ENCODE results near the gene MEOX2. TPM values are rescaled to one million over a fixed set of nuclear protein-coding genes. Genes with fewer than 3 reads are reported as not detected.
A peak's percentile ranks its signal among the peaks of the same experiment; 100 is the strongest.

MEOX2 gene
- 24.5 and 24.8 TPM in 2 replicates for total RNA-seq
- long read RNA-seq, transcript MEOX2-201 (3 exons, 2,500 nt): major isoform, 161 of 170 reads
- long read RNA-seq, partial matches to known transcripts: 0 of 170 reads
- long read RNA-seq, other reads (novel, unspliced or antisense): 9 of 170 reads

DNA sequence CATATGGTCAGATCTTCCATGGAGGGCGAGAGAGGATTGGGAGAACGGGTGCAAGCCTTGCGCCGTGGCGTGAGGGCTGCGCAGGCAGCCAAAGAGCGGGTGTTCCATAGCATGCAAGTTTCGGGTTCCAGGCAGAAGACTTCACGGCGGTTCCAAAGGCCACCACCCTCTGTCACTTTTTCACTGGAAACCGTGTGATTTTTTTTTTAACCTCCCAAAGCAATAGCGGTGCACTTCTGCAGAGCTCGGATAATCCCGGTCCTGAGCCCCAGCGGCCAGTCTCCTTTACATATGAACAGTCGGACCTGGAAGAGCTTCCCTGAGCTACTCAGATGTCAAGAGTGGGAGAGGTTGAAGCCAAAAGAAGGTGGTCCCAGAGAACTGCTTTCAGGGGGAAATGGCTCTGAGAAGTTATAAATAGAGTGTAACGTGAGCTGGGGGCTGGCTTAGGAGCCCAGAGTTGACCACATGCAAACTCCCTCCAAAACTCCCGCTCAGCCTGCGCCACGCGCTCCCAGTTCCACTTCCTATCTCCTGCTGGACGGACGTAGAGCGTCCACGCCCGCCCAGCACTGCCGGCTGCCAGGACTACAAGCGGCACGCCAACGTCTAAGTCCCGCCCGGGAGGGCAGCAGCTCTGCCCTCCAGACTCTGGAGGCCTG, at the start of gene MEOX2:
TSS of gene MEOX2 (minus strand) at position 389 of the 662 bp plus-strand sequence. CDS start at position 108, 281 bp downstream.
- peak; percentile 92 for DNase-seq (ENCODE audit: extremely low spot score, unreplicated experiment)
- peak within 1 kb of the TSS; percentile 94 for H3K27ac Mint-ChIP-seq (ENCODE audit: unreplicated experiment)
- peaks cover 6% of the 10 kb centered on the region for H3K27me3 Mint-ChIP-seq (ENCODE audit: unreplicated experiment)
- H3K4me3 Mint-ChIP-seq (ENCODE audit: unreplicated experiment): peak within 1 kb of the TSS; percentile 89
- H3K36me3 Mint-ChIP-seq (ENCODE audit: unreplicated experiment): peaks cover 4% of the 10 kb centered on the region
- TF ChIP-seq, protein P1, sequence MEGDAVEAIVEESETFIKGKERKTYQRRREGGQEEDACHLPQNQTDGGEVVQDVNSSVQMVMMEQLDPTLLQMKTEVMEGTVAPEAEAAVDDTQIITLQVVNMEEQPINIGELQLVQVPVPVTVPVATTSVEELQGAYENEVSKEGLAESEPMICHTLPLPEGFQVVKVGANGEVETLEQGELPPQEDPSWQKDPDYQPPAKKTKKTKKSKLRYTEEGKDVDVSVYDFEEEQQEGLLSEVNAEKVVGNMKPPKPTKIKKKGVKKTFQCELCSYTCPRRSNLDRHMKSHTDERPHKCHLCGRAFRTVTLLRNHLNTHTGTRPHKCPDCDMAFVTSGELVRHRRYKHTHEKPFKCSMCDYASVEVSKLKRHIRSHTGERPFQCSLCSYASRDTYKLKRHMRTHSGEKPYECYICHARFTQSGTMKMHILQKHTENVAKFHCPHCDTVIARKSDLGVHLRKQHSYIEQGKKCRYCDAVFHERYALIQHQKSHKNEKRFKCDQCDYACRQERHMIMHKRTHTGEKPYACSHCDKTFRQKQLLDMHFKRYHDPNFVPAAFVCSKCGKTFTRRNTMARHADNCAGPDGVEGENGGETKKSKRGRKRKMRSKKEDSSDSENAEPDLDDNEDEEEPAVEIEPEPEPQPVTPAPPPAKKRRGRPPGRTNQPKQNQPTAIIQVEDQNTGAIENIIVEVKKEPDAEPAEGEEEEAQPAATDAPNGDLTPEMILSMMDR (IDR thresholded peaks at IDR 0.05): no peak
- H3K9me3 Mint-ChIP-seq (ENCODE audit: unreplicated experiment): no peaks in the 10 kb centered on the region
- peaks cover 35% of the 10 kb centered on the region for H3K4me1 Mint-ChIP-seq (ENCODE audit: unreplicated experiment)

DNA sequence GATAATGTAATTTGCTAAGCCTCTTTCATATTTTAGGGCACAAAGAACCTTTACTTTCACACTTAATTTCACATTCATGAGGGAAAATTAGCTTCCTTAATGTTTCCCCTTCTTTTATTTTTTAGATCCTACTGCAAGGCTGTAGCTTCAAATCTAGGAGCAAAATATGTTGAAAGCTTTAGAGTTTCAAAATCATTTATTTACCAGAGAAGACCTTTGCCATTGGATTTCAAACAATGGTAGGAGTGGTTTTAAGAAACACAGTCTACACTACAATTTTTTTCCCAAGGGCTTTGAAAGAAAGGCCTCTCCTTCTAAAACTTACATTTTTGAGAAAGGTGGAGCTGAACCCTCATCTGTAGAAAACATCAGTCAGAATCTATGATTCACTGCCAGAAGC, 43.3 kb upstream of the MEOX2 start:
- TF ChIP-seq, protein P1 (IDR thresholded peaks at IDR 0.05): no peak
- Mint-ChIP-seq H3K27ac (ENCODE audit: unreplicated experiment) (no peak overlapping the region), H3K36me3 (ENCODE audit: unreplicated experiment) (no peaks in the 10 kb centered on the region), H3K27me3 (ENCODE audit: unreplicated experiment) (no peaks in the 10 kb centered on the region), H3K4me3 (ENCODE audit: unreplicated experiment) (no peak overlapping the region), H3K4me1 (ENCODE audit: unreplicated experiment) (no peaks in the 10 kb centered on the region), H3K9me3 (ENCODE audit: unreplicated experiment) (peaks cover 5% of the 10 kb centered on the region)
- DNase-seq (ENCODE audit: extremely low spot score, unreplicated experiment): no peak

DNA sequence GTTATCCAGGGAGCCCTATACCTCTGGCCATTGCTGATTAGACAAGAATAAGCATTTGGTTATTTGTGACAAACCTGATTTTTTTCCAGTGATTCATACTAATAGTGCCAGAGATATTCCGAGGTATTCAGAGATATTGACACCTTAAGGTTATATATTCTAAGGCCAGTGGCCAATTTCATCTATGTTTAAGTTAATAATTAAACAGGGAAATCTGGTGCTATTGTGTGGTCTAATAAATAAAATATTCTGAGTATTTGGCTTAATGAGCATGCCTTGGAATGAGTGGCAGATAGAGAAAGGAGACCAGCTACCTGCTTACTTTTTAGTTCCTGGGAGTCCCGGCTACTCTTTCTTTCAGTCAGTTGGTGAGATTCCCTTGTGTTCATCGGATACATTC, 38.6 kb upstream of the MEOX2 start:
- H3K27ac Mint-ChIP-seq (ENCODE audit: unreplicated experiment): no peak overlapping the region
- H3K36me3 Mint-ChIP-seq (ENCODE audit: unreplicated experiment): no peaks in the 10 kb centered on the region
- peaks cover under 1% of the 10 kb centered on the region for H3K9me3 Mint-ChIP-seq (ENCODE audit: unreplicated experiment)

DNA sequence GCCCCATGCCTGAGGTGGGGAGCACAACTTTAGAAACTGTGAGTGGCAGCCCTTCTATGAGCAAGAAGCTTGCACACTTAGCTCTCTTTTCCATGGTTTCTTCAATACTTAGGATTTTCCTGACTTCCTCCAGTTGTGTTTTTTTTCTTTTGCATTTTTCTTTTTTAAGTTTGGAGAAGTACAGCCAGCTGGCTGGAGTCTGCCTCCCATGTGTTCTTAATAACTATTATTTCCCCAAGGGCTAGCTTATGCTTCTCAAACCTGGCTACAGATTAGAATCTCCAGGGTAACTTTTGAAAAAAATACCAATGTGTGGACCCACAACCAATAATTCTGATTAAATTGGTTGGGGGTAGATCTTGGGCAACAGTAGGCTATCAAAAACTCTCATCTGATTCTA, 37.4 kb upstream of the MEOX2 start:
- TF ChIP-seq, protein P1 (IDR thresholded peaks at IDR 0.05): no peak
- H3K4me3 Mint-ChIP-seq (ENCODE audit: unreplicated experiment): no peak overlapping the region
- no peaks in the 10 kb centered on the region for H3K36me3 Mint-ChIP-seq (ENCODE audit: unreplicated experiment)
- DNase-seq (ENCODE audit: extremely low spot score, unreplicated experiment): no peak
- no peaks in the 10 kb centered on the region for H3K27me3 Mint-ChIP-seq (ENCODE audit: unreplicated experiment)
- peak overlapping the region; percentile 9 for H3K27ac Mint-ChIP-seq (ENCODE audit: unreplicated experiment)
- H3K9me3 Mint-ChIP-seq (ENCODE audit: unreplicated experiment): no peaks in the 10 kb centered on the region
- H3K4me1 Mint-ChIP-seq (ENCODE audit: unreplicated experiment): peaks cover 22% of the 10 kb centered on the region

More for the DNA sequence above, 38.6 kb upstream of the MEOX2 start:
- TF ChIP-seq, protein P1 (IDR thresholded peaks at IDR 0.05): no peak
- DNase-seq (ENCODE audit: extremely low spot score, unreplicated experiment): no peak
- Mint-ChIP-seq H3K27me3 (ENCODE audit: unreplicated experiment) (no peaks in the 10 kb centered on the region), H3K4me3 (ENCODE audit: unreplicated experiment) (no peak overlapping the region), H3K4me1 (ENCODE audit: unreplicated experiment) (peaks cover 13% of the 10 kb centered on the region)

DNA sequence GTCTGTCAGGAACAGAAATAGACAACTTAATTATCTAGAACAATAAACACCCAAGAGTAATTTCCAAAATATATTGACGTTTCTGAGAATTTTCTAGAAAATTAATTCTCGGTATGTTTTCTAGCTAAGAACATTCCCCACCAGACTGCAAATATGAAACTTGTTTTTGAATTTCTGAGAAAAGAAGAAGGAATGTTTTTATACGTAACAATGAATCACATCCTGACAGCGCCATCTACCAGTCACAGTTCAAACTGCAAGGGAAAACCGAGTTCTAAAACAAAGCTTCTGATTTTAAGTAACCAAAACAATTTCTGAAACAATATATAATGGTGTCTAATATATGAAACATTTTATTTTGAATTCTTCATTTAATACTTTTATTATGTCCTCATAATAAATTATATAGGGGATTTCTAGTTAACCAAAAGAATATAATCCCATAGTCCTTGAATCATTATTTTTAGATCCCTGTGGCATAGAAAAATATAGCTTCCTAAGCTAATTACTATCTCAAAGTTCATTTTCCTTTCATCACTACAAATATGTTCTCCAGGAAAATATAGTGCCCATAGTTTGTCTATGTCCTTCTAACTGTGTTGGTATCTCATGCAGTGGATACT, 34.5 kb upstream of the MEOX2 start:
- no peaks in the 10 kb centered on the region for H3K36me3 Mint-ChIP-seq (ENCODE audit: unreplicated experiment)
- H3K4me3 Mint-ChIP-seq (ENCODE audit: unreplicated experiment): no peak overlapping the region
- H3K27me3 Mint-ChIP-seq (ENCODE audit: unreplicated experiment): no peaks in the 10 kb centered on the region
- H3K4me1 Mint-ChIP-seq (ENCODE audit: unreplicated experiment): peaks cover 25% of the 10 kb centered on the region
- no peak overlapping the region for H3K27ac Mint-ChIP-seq (ENCODE audit: unreplicated experiment)
- no peaks in the 10 kb centered on the region for H3K9me3 Mint-ChIP-seq (ENCODE audit: unreplicated experiment)
- TF ChIP-seq, protein P1 (IDR thresholded peaks at IDR 0.05): peak; percentile 72
- DNase-seq (ENCODE audit: extremely low spot score, unreplicated experiment): no peak
